HTR-8/SVneo (cell line): ENCODE measurements around the gene ADGRF5.

Experiments
- DNase-seq: peaks from one replicate; pipeline ENCODE4 v3.0.0; 2011; ENCODE audit warnings: low spot score, mixed read lengths; ENCODE audit not compliant: insufficient read length
- FAIRE-seq: peaks from 2 replicates; lab custom pipeline; 2011; peaks lifted over from hg19 to GRCh38; lab: Jason Lieb, UNC

Gene ADGRF5

GRCh38 chr6:46921731-46922130, at the start of gene ADGRF5:
Gene ADGRF5 (minus strand): TSS chr6:46921938. CDS start chr6:46906762, 15,176 bp downstream.
- no peak for DNase-seq
- FAIRE-seq, result no peak

- FAIRE-seq, result no peak
- DNase-seq, result no peak
Observed at GRCh38 chr6:46969206-46969605, 47.5 kb upstream of the ADGRF5 start.

GRCh38 chr6:46967826-46968349, 46.1 kb upstream of the ADGRF5 start:
- no peak for FAIRE-seq

GRCh38 chr6:46964716-46965519, 43.2 kb upstream of the ADGRF5 start:
- FAIRE-seq, result no peak

More at GRCh38 chr6:46967826-46968349, 46.1 kb upstream of the ADGRF5 start:
- no peak for DNase-seq

GRCh38 chr6:46963626-46964025, 41.9 kb upstream of the ADGRF5 start:
- DNase-seq (peak; percentile 14), FAIRE-seq (no peak)

More at GRCh38 chr6:46964716-46965519, 43.2 kb upstream of the ADGRF5 start:
- DNase-seq, result no peak

- FAIRE-seq (no peak), DNase-seq (no peak)
Observed at GRCh38 chr6:46963039-46963438, 41.3 kb upstream of the ADGRF5 start.

- DNase-seq (no peak), FAIRE-seq (no peak)
Observed at GRCh38 chr6:46961711-46962110, 40.0 kb upstream of the ADGRF5 start.

GRCh38 chr6:46961232-46961631, 39.5 kb upstream of the ADGRF5 start:
- DNase-seq, result no peak
- no peak for FAIRE-seq

GRCh38 chr6:46959419-46959818, 37.7 kb upstream of the ADGRF5 start:
- DNase-seq (no peak), FAIRE-seq (no peak)

- FAIRE-seq (no peak), DNase-seq (no peak)
Observed at GRCh38 chr6:46956409-46956808, 34.7 kb upstream of the ADGRF5 start.

- peak; percentile 40 for DNase-seq
- no peak for FAIRE-seq
Observed at GRCh38 chr6:46954837-46955451, 33.2 kb upstream of the ADGRF5 start.

- FAIRE-seq (no peak), DNase-seq (no peak)
Observed at GRCh38 chr6:46953921-46954320, 32.2 kb upstream of the ADGRF5 start.

GRCh38 chr6:46949632-46950280, 28.0 kb upstream of the ADGRF5 start:
- FAIRE-seq, result no peak
- no peak for DNase-seq

GRCh38 chr6:46948699-46949098, 27.0 kb upstream of the ADGRF5 start:
- FAIRE-seq (no peak), DNase-seq (no peak)

GRCh38 chr6:46947497-46947896, 25.8 kb upstream of the ADGRF5 start:
- no peak for FAIRE-seq
- no peak for DNase-seq

GRCh38 chr6:46940433-46941226, 18.9 kb upstream of the ADGRF5 start:
- DNase-seq, result no peak
- no peak for FAIRE-seq

GRCh38 chr6:46937642-46938041, 15.9 kb upstream of the ADGRF5 start:
- no peak for FAIRE-seq

GRCh38 chr6:46935687-46936086, 13.9 kb upstream of the ADGRF5 start:
- peak; percentile 15 for DNase-seq
- FAIRE-seq, result no peak

More at GRCh38 chr6:46937642-46938041, 15.9 kb upstream of the ADGRF5 start:
- no peak for DNase-seq

- FAIRE-seq (no peak), DNase-seq (no peak)
Observed at GRCh38 chr6:46933751-46934150, 12.0 kb upstream of the ADGRF5 start.
